ENCODE results near the gene GPLD1. TPM values are rescaled to one million over a fixed set of nuclear protein-coding genes. Genes with fewer than 3 reads are reported as not detected.

The GPLD1 gene
- total and polyA plus RNA-seq, 2 experiments from 2014 or later = 3.8 to 11.1 TPM

GRCh38 chr6:24402697-24403500 is 86.5 kb downstream of the GPLD1 start, which contains the start of gene MRS2 (continued):
- TF ChIP-seq, protein P1, sequence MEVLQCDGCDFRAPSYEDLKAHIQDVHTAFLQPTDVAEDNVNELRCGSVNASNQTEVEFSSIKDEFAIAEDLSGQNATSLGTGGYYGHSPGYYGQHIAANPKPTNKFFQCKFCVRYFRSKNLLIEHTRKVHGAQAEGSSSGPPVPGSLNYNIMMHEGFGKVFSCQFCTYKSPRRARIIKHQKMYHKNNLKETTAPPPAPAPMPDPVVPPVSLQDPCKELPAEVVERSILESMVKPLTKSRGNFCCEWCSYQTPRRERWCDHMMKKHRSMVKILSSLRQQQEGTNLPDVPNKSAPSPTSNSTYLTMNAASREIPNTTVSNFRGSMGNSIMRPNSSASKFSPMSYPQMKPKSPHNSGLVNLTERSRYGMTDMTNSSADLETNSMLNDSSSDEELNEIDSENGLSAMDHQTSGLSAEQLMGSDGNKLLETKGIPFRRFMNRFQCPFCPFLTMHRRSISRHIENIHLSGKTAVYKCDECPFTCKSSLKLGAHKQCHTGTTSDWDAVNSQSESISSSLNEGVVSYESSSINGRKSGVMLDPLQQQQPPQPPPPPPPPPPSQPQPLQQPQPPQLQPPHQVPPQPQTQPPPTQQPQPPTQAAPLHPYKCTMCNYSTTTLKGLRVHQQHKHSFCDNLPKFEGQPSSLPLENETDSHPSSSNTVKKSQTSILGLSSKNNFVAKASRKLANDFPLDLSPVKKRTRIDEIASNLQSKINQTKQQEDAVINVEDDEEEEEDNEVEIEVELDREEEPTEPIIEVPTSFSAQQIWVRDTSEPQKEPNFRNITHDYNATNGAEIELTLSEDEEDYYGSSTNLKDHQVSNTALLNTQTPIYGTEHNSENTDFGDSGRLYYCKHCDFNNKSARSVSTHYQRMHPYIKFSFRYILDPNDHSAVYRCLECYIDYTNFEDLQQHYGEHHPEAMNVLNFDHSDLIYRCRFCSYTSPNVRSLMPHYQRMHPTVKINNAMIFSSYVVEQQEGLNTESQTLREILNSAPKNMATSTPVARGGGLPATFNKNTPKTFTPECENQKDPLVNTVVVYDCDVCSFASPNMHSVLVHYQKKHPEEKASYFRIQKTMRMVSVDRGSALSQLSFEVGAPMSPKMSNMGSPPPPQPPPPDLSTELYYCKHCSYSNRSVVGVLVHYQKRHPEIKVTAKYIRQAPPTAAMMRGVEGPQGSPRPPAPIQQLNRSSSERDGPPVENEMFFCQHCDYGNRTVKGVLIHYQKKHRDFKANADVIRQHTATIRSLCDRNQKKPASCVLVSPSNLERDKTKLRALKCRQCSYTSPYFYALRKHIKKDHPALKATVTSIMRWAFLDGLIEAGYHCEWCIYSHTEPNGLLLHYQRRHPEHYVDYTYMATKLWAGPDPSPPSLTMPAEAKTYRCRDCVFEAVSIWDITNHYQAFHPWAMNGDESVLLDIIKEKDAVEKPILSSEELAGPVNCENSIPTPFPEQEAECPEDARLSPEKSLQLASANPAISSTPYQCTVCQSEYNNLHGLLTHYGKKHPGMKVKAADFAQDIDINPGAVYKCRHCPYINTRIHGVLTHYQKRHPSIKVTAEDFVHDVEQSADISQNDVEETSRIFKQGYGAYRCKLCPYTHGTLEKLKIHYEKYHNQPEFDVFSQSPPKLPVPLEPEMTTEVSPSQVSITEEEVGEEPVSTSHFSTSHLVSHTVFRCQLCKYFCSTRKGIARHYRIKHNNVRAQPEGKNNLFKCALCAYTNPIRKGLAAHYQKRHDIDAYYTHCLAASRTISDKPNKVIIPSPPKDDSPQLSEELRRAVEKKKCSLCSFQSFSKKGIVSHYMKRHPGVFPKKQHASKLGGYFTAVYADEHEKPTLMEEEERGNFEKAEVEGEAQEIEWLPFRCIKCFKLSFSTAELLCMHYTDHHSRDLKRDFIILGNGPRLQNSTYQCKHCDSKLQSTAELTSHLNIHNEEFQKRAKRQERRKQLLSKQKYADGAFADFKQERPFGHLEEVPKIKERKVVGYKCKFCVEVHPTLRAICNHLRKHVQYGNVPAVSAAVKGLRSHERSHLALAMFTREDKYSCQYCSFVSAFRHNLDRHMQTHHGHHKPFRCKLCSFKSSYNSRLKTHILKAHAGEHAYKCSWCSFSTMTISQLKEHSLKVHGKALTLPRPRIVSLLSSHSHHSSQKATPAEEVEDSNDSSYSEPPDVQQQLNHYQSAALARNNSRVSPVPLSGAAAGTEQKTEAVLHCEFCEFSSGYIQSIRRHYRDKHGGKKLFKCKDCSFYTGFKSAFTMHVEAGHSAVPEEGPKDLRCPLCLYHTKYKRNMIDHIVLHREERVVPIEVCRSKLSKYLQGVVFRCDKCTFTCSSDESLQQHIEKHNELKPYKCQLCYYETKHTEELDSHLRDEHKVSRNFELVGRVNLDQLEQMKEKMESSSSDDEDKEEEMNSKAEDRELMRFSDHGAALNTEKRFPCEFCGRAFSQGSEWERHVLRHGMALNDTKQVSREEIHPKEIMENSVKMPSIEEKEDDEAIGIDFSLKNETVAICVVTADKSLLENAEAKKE (CRISPR knock-in tag; IDR thresholded peaks at IDR 0.05) = no peak
- TF ChIP-seq ETS1 (IDR thresholded peaks at IDR 0.05) (no peak), EZH2 (IDR thresholded peaks at IDR 0.05; ENCODE audit: low read depth, unreplicated experiment) (no peak)
- TF ChIP-seq, protein P2, sequence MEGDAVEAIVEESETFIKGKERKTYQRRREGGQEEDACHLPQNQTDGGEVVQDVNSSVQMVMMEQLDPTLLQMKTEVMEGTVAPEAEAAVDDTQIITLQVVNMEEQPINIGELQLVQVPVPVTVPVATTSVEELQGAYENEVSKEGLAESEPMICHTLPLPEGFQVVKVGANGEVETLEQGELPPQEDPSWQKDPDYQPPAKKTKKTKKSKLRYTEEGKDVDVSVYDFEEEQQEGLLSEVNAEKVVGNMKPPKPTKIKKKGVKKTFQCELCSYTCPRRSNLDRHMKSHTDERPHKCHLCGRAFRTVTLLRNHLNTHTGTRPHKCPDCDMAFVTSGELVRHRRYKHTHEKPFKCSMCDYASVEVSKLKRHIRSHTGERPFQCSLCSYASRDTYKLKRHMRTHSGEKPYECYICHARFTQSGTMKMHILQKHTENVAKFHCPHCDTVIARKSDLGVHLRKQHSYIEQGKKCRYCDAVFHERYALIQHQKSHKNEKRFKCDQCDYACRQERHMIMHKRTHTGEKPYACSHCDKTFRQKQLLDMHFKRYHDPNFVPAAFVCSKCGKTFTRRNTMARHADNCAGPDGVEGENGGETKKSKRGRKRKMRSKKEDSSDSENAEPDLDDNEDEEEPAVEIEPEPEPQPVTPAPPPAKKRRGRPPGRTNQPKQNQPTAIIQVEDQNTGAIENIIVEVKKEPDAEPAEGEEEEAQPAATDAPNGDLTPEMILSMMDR (conservative IDR thresholded peaks at IDR 0.05; ENCODE audit: low read depth in 2 of 2) = no peak

All from GM23338 (cell line).